Activated naive CD4-positive, alpha-beta T cell treated with anti-CD3 and anti-CD28 coated beads for 36 hours (primary cell): ENCODE data around the gene FDCSP. TPM values are rescaled to one million over a fixed set of nuclear protein-coding genes. Genes with fewer than 3 reads are reported as not detected.

Experiments used
- CTCF ChIA-PET: fragments of 350-600 bp; sonication (Branson Sonifier 250); formaldehyde crosslinking; loops from one replicate; lab custom pipeline; 2021; ENCODE audit warnings: antibody characterized with exemption; lab: Charles Lee
- DNase-seq: peaks from one replicate; pipeline ENCODE4 v3.0.0-alpha.2; 2020
- H3K27ac Mint-ChIP-seq: one replicate; pipeline ENCODE4 v1.8.0; 2021; ENCODE audit warnings: mild to moderate bottlenecking, mixed read lengths
- H3K27me3 Mint-ChIP-seq: one replicate; pipeline ENCODE4 v1.8.0; 2021; ENCODE audit warnings: low read depth, mixed read lengths
- H3K36me3 Mint-ChIP-seq: one replicate; pipeline ENCODE4 v1.8.0; 2021; ENCODE audit warnings: low read depth, mixed read lengths
- H3K4me1 Mint-ChIP-seq: one replicate; pipeline ENCODE4 v1.8.0; 2021; ENCODE audit warnings: low read depth, mixed read lengths
- H3K4me3 Mint-ChIP-seq: one replicate; pipeline ENCODE4 v1.8.0; 2021; ENCODE audit warnings: mild to moderate bottlenecking, moderate library complexity, mixed read lengths
- H3K9me3 Mint-ChIP-seq: one replicate; pipeline ENCODE4 v1.8.0; 2021; ENCODE audit warnings: mixed read lengths
- intact Hi-C: fragments of 100-400 bp; cut with micrococcal nuclease; formaldehyde crosslinking; loops from one replicate; pipeline ENCODE4 v1.15.1; 2023
- total RNA-seq, 2 experiments: library from RNA; stranded (reverse); gene quantifications; one replicate each; pipeline ENCODE4 v1.2.3, GENCODE V29; 2021

The FDCSP gene
- total RNA-seq, 2 experiments from 2014 or later: not detected

GRCh38 chr4:70243091-70243490 lies 17.2 kb downstream of the FDCSP start:
- H3K4me3 Mint-ChIP-seq: no peak overlapping the region
- no peaks in the 10 kb centered on the region for H3K36me3 Mint-ChIP-seq
- intact Hi-C loops: no loop called here
- no peaks in the 10 kb centered on the region for H3K27me3 Mint-ChIP-seq
- no peak overlapping the region for H3K27ac Mint-ChIP-seq
- H3K9me3 Mint-ChIP-seq: no peaks in the 10 kb centered on the region
- CTCF ChIA-PET: no interaction called here
- H3K4me1 Mint-ChIP-seq: no peaks in the 10 kb centered on the region
- no peak for DNase-seq

GRCh38 chr4:70251250-70251944 lies 25.5 kb downstream of the FDCSP start:
- no peak for DNase-seq
- H3K4me3 Mint-ChIP-seq: no peak overlapping the region
- intact Hi-C loops: loop anchor here (10.0 kb wide), 1 partner anchor 253 kb away; no protein-coding TSS in a partner anchor
- H3K4me1 Mint-ChIP-seq: no peaks in the 10 kb centered on the region
- H3K27ac Mint-ChIP-seq: no peak overlapping the region
- H3K9me3 Mint-ChIP-seq: no peaks in the 10 kb centered on the region
- no peaks in the 10 kb centered on the region for H3K27me3 Mint-ChIP-seq
- CTCF ChIA-PET: no interaction called here
- H3K36me3 Mint-ChIP-seq: no peaks in the 10 kb centered on the region

DNA sequence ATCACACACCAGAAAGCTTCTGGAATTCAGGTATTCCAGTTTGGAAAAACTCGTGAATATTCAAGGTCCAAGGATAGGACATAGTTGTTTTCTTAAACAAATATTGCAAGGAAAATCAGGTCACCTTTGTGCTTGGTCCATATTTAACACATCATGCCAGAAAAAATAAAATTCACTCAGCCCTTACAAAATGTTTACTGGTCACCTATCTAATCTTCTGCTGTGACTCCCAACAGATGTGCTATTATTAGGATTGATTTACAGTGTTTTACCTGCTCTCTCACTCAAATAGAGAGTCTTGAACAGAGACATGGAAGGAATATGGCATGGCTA lies 26.0 kb downstream of the FDCSP start:
- Mint-ChIP-seq H3K36me3 (no peaks in the 10 kb centered on the region), H3K4me3 (no peak overlapping the region), H3K27me3 (no peaks in the 10 kb centered on the region), H3K9me3 (no peaks in the 10 kb centered on the region), H3K4me1 (no peaks in the 10 kb centered on the region), H3K27ac (no peak overlapping the region)
- DNase-seq: no peak
- CTCF ChIA-PET: no interaction called here
- intact Hi-C loops: loop anchor here (10.0 kb wide), 1 partner anchor 253 kb away; no protein-coding TSS in a partner anchor

- Mint-ChIP-seq H3K9me3 (no peaks in the 10 kb centered on the region), H3K36me3 (no peaks in the 10 kb centered on the region), H3K27me3 (no peaks in the 10 kb centered on the region), H3K4me3 (no peak overlapping the region), H3K27ac (no peak overlapping the region), H3K4me1 (no peaks in the 10 kb centered on the region)
- CTCF ChIA-PET: interaction anchor here (1.0 kb wide), 1 partner anchor 9 kb away, joined by 3 read pairs; no protein-coding TSS in a partner anchor
- no peak for DNase-seq
- intact Hi-C loops: no loop called here
Observed at GRCh38 chr4:70269674-70270073, 43.8 kb downstream of the FDCSP start.

DNA sequence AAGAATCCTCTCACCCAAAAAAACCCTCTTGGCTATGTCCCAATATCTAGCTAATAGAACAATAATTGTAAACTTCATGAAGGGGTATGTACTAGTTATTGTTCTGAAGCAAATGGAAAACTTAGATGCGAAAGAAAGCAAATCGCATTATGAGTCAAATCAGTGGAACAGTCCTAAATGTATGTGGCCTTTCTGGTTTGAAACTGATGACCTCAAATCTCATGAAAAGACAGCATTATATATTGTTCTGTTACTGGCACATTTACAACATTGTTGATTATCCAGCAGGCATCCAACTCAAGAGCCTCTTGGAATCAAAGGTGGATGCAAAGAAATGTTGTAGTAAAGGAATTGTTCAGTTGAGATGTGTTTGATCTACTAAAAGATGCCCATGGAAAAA lies 51.2 kb downstream of the FDCSP start:
- Mint-ChIP-seq H3K9me3 (no peaks in the 10 kb centered on the region), H3K36me3 (no peaks in the 10 kb centered on the region), H3K4me3 (no peak overlapping the region), H3K27me3 (no peaks in the 10 kb centered on the region), H3K4me1 (no peaks in the 10 kb centered on the region), H3K27ac (no peak overlapping the region)
- intact Hi-C loops: no loop called here
- DNase-seq: no peak
- CTCF ChIA-PET: no interaction called here

GRCh38 chr4:70280567-70280966 lies 54.6 kb downstream of the FDCSP start:
- Mint-ChIP-seq H3K4me1 (no peaks in the 10 kb centered on the region), H3K9me3 (peaks cover 3% of the 10 kb centered on the region), H3K27ac (no peak overlapping the region), H3K27me3 (no peaks in the 10 kb centered on the region), H3K4me3 (no peak overlapping the region), H3K36me3 (no peaks in the 10 kb centered on the region)
- intact Hi-C loops: no loop called here
- no peak for DNase-seq
- CTCF ChIA-PET: no interaction called here

Other genes starting within 250 kb of the FDCSP start
- gene STATH, start 230.2 kb upstream of the FDCSP start, total RNA-seq: not detected
- gene HTN3, start 197.7 kb upstream of the FDCSP start, total RNA-seq: not detected
- not detected for gene HTN1, start 175.7 kb upstream of the FDCSP start, total RNA-seq
- not detected for gene PRR27, start 71.9 kb upstream of the FDCSP start, total RNA-seq
- gene ODAM, start 30.4 kb upstream of the FDCSP start, total RNA-seq: not detected
- not detected for gene CSN3, start 16.5 kb downstream of the FDCSP start, total RNA-seq
- not detected for gene CABS1, start 108.9 kb downstream of the FDCSP start, total RNA-seq
- gene SMR3A, start 134.6 kb downstream of the FDCSP start, total RNA-seq: not detected
- gene SMR3B, start 157.0 kb downstream of the FDCSP start, total RNA-seq: not detected
- gene OPRPN, start 171.8 kb downstream of the FDCSP start, total RNA-seq: not detected
- not detected for gene MUC7, start 246.1 kb downstream of the FDCSP start, total RNA-seq